HG03565 (cell line): ENCODE data around the gene GPSM1.

Source experiments
- ATAC-seq: cut with Tn5 transposase; IDR thresholded peaks from one replicate; pipeline ENCODE4 v1.9.1; 2021; ENCODE audit warnings: mild to moderate bottlenecking, moderate library complexity; ENCODE audit not compliant: unreplicated experiment

Gene GPSM1

GRCh38 chr9:136372561-136373299 is 45.4 kb downstream of the GPSM1 start:
- no peak for ATAC-seq

DNA sequence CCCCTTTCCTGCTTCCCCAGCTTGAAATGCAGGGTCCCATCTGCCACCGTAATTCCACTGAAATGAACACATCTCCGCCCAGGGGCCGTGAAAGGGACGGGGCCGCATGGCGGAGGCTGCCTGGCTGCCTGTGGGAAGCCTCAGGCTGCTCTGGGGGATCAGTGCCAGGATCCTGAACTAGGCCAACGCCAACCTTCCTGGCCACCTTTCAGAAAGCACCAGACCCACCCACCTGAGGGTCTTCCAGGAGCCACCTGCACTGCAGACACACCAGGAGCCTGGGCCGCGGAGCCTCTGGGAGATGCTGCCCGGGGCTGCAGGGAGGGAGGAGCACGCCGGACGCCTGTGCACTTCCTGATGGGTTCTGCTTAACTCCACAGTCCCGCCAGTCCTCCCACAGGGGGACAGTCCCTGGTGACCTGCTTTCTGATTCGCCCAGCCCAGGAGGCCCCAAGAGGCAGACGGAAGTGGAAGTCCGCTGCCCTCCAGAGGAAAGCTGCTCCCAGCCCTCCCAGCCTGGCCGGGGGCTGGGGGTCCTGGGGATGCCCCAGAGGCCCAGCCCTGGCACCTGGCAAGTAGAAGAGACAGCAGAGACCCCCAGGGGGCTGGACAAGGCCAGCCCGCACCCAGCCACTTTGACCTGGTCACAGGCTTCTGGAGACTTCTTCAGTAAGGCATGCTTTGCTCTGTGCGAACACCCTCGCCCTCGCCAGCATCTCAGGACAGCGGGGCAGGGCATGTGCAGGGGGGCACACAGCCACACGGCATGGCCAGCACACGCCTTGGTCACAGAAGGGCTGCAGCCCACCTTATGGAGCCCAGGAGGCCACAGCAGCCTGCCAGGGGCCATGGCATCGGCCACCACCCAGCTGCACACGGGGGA is 46.2 kb downstream of the GPSM1 start, which contains the start of gene CARD9:
TSS of gene CARD9 (minus strand) at position 370 of the 883 bp plus-strand sequence. CDS start 1,591 bp downstream, outside the sequence.
- no peak for ATAC-seq

GRCh38 chr9:136374183-136374575 is 46.8 kb downstream of the GPSM1 start:
- no peak for ATAC-seq

DNA sequence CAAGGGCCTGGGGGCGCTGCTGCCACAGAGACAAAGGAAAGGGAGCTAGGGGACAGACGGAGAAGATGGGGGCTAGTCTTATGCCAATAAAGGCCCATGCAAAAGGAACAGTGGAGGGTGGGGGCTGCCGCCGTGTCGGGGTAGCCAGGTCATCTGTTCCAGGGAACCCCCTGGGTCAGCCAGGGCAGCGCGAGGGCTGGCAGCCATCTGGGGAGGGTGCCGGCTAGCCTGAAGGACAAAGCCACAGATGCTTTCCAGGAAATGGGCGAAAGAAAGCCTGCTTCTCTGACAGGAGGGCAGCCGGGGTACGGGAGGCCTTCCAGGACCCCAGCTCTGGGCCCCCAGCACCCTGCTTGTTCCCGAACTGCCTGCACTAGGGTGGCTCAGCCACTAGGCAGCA is 47.8 kb downstream of the GPSM1 start:
- ATAC-seq = no peak

DNA sequence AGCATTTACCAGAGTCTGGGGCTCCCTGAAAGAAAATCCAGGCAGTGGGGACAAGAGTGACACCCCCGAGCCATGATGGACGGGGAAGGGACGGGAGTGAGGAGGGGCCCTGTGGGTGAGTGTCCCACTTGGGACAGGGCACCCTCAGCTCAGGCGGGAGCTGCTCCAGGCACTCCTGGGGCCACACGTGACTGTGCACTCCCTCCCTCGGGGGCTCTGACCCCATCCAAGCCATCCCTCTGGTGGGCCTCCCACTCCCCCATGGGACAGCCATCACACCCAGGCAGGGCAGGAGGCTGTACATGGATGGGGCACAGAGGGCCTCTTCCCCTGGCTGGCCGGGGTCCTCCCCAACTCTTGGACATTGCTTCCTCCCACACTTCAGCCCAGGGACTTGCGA is 49.1 kb downstream of the GPSM1 start:
- no peak for ATAC-seq

- no peak for ATAC-seq
Observed at GRCh38 chr9:136377341-136378169, 50.2 kb downstream of the GPSM1 start.

DNA sequence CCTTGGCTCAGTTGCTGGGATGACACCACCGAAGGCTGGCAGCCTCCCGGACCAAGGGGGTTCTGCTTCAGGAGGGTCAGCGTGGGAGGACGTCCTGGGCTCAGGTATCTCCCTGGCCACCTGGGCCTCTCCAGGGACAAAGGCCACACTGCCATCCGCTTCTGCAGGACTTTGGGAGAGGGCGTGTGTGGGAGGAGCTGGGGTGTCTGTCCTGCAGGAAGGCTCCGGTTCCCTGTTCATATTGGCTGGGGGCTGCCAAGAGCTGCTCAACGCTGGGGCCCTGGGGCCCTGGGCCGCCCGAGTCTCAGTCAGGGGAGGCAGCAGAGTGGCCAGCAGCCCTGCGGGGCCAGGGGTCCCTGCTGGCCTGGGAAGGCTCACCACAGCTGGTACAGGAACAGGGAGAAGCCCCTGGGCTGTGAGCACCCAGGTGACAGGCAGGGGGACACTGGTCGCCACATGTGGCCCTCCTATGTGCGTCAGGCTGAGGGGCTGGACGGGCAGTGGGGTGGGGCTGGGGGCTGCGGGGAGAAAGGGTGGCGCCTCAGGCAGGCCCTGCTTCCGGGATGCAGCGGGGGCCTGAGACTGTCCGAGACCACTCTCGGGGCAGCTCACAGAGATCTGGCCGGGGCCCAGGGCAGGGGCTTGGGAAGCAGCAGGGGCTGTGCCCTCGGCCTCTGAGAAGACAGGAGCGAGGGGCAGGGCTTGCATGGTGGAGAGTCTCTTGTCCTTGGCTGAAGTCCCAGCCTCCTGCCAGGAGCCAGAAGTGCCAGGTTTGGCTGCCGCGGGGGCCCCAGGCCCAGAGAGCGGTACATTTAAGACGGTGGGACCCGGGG is 51.0 kb downstream of the GPSM1 start:
- ATAC-seq = no peak

GRCh38 chr9:136379003-136379287 is 51.6 kb downstream of the GPSM1 start:
- no peak for ATAC-seq

DNA sequence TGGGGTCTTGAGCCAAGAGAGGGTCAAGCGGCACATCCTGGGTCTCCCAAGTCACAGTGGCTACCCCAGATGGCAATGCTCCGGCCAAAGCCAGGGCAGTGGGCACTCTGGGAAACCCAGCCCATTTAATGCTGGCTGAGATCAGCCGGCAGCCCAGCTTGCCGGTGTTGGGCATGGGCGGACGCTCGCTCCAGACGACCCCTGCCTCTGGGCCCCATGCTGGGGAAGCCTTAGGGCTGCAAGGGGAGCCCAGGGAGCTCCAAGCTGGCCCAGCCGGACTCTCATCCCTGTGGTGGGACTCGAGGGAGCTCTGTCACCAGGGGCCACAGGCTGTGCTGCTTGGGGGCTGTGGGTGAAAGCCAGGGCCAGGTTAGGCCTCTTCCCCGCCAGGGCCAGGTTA is 52.1 kb downstream of the GPSM1 start:
- no peak for ATAC-seq

- ATAC-seq = no peak
Observed at GRCh38 chr9:136379891-136380290, 52.6 kb downstream of the GPSM1 start.

GRCh38 chr9:136380381-136380780 is 53.0 kb downstream of the GPSM1 start:
- no peak for ATAC-seq

GRCh38 chr9:136381311-136381710 is 54.0 kb downstream of the GPSM1 start:
- no peak for ATAC-seq

- ATAC-seq = no peak
Observed at GRCh38 chr9:136381966-136382513, 54.7 kb downstream of the GPSM1 start.

DNA sequence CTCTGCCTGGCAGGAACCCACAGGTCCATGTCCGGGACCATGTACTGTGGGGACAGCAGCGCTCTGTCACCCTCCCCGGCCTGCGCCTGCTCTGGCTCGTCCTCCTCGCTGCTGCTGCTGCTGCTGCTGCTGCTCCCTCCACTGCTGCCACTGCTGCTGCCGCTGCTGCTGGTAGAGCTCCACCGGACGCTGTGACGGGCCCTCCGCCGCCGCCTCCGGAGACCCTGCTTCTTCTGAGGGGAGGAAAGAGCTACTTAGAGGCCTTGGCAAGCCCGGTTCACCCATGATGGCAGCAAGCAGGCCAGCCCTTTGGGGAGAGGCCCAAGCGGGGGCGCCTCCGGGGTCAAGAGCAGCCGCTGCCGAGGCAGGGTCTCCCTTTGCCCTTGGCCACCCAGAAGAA is 56.1 kb downstream of the GPSM1 start:
- ATAC-seq = no peak

- no peak for ATAC-seq
Observed at GRCh38 chr9:136385015-136385414, 57.7 kb downstream of the GPSM1 start.

DNA sequence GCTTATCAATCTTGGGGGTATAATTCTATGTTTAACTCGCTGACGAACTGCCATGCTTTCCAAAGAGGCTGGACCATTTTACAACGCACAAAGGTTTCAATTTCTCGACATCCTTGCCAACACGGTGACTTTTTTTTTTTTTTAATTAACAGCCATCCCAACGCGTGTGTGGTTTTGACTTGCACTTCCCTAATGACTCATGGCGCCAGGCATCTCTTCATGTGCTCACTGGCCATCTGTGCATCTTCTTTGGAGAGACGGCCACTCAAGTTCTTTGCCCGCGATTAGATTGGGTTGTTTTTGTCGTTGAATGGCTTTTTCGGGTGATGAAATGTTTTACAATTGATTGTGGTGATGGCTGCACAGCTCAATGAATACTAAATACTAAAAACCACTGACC is 58.7 kb downstream of the GPSM1 start:
- ATAC-seq = no peak

DNA sequence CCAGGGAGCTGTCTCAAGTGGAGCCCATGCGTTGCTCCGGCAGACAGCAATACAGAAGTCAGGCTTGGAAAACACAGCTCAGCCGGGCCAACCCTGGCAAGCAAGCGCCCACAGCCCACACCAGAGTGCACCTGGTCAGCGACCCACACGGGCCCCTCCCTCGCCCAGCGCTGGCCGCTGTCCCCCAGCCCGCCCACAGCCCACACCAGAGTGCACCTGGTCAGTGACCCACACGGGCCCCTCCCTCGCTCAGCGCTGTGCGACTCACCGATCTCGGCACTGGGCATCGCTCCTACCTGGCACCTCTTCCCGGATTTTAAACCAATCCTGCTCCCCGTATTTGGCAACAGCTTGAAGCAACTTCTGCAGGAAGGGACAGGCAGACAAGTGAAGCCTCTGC is 59.9 kb downstream of the GPSM1 start:
- ATAC-seq = no peak

DNA sequence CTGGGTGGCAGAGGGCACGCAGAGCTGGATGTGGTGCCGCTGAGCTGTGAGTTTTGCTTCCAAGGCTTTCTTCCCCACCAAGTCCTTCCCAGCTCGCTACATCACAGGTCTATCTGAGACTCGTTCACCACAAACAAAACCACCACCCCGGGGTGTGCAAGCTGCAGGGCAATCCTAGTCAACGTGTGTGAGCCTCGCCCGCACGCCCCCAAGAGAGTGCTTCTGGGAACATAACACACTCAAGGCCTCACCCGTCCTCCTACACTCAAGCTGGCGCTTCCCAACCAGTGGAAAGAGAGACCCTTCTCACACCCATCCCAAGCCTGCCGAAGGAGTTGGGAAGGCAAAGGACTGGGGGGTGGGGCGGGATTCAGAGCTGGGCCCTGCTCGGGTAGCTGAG is 62.1 kb downstream of the GPSM1 start:
- no peak for ATAC-seq

DNA sequence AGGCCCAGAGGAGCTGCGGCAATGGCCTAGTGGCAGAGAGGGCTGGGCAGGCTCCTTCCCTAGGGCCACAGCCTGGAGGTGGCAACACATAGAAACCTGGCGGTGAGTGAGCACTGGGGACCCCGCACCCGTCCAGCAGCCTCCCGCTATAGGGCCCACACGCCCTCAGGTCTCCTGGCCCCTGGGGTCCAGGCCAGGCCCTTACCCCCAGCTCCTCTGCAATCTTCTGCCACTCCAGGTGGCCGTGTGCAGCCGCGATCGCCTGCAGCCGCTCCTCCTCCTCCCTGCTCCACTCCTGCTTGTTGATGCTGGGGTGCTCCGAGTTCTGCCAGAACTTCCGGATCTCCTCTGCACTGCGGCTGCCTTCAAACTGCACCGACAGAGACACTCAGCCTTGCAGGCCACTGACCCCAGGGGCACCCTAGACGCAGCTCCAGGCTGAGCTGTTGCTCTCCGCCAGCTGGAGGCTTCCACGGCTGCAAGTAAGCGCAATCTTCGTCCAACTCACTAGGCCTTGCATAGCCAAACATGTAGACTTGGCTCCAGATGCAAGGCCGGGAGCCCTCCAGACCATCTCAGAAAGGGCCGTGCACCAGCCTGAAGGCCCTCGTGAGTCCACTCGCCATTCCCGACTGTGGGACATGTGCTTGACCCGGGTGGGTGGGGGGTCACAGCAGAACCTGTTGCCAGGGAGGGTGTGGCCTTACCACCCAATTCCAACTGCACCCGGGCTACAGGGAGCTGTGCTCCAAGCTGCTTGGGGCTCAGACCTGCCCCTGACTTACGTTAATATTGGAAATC is 64.6 kb downstream of the GPSM1 start:
- no peak for ATAC-seq
